IMR-90 (cell line): ENCODE results near the gene CCDC167.

Experiments
- BHLHE40 ChIP-seq: fragments of 150-350 bp; IDR thresholded peaks from 2 replicates; pipeline ENCODE4 v1.6.1; 2016; ENCODE audit warnings: mild to moderate bottlenecking, low read depth, low read length
- CEBPB ChIP-seq: IDR thresholded peaks from 2 replicates; pipeline ENCODE4 v1.6.1; 2012; ENCODE audit warnings: low read depth, low read length, improper control_type of control experiment
- CTCF ChIP-seq: conservative IDR thresholded peaks from 2 replicates; pipeline ENCODE4 v1.5.1; 2012; ENCODE audit warnings: mild to moderate bottlenecking, low read depth, low read length, improper control_type of control experiment
- FOS ChIP-seq: fragments of 150-350 bp; IDR thresholded peaks from 2 replicates; pipeline ENCODE4 v1.6.1; 2016; ENCODE audit warnings: low read depth, low read length
- MAFK ChIP-seq: IDR thresholded peaks from 2 replicates; pipeline ENCODE4 v1.6.1; 2012; ENCODE audit warnings: low read depth, low read length, improper control_type of control experiment
- MAZ ChIP-seq: IDR thresholded peaks from 2 replicates; pipeline ENCODE4 v1.6.1; 2012; ENCODE audit warnings: low read depth, mild to moderate bottlenecking, low read length, improper control_type of control experiment, moderate library complexity, borderline replicate concordance
- MXI1 ChIP-seq: IDR thresholded peaks from 2 replicates; pipeline ENCODE4 v1.6.1; 2012; ENCODE audit warnings: low read depth, mild to moderate bottlenecking, low read length, moderate library complexity, borderline replicate concordance
- POLR2A ChIP-seq: IDR thresholded peaks from 2 replicates; pipeline ENCODE4 v1.6.1; 2012; ENCODE audit warnings: mild to moderate bottlenecking, low read depth, low read length
- RAD21 ChIP-seq: IDR thresholded peaks from 2 replicates; pipeline ENCODE4 v1.6.1; 2012; ENCODE audit warnings: low read length, improper control_type of control experiment
- RCOR1 ChIP-seq: IDR thresholded peaks from 2 replicates; pipeline ENCODE4 v1.6.1; 2012; ENCODE audit warnings: mild to moderate bottlenecking, low read length, improper control_type of control experiment; ENCODE audit not compliant: insufficient replicate concordance
- USF2 ChIP-seq: fragments of 150-350 bp; IDR thresholded peaks from 2 replicates; pipeline ENCODE4 v1.6.1; 2017; ENCODE audit warnings: mild to moderate bottlenecking, antibody characterized with exemption, low read length, low read depth

- TF ChIP-seq CTCF (no peak), RCOR1 (no peak), USF2 (no peak), RAD21 (no peak), POLR2A (no peak), MAFK (no peak), CEBPB (no peak), MXI1 (no peak), MAZ (no peak), BHLHE40 (no peak), FOS (no peak)
These were observed 60.8 kb downstream of the CCDC167 start for GRCh38 chr6:37438930-37439329.
